ENCODE results near the gene SLC4A11.

The SLC4A11 gene

DNA sequence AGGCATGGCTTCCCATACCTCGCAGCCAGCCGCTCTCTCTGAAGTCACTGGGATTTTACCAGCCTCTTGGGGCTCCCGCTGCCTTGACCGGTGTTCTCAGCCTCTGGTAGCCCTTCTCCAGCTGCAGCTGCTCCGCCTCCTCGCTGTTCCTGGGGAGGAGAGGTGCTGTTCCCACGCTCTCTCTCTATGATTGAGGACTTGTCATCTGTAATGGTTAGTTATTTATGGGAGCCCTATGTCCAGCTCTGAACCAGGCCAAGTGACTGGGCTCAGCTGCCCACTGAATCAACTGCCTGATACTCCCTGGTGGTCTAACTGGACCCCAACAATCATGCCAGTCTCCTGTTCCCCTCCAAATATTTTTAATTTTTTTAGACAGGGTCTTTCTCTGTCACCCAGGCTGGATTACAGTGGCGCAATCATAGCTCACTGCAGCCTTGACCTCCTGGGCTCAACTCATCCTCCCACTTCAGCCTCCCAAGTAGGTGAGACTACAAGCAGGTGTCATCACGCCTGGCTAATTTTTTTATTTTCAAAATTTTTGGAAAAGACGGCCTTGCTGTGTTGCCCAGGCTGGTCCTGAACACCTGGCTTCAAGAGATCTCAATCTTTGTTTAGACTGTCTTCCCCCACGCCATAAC is 4.8 kb upstream of the SLC4A11 start:
- in situ Hi-C loops (cut with MboI; ENCODE audit: low sequenced_read_pairs, unreplicated experiment) = no loop called here
- TF ChIP-seq, protein P1, sequence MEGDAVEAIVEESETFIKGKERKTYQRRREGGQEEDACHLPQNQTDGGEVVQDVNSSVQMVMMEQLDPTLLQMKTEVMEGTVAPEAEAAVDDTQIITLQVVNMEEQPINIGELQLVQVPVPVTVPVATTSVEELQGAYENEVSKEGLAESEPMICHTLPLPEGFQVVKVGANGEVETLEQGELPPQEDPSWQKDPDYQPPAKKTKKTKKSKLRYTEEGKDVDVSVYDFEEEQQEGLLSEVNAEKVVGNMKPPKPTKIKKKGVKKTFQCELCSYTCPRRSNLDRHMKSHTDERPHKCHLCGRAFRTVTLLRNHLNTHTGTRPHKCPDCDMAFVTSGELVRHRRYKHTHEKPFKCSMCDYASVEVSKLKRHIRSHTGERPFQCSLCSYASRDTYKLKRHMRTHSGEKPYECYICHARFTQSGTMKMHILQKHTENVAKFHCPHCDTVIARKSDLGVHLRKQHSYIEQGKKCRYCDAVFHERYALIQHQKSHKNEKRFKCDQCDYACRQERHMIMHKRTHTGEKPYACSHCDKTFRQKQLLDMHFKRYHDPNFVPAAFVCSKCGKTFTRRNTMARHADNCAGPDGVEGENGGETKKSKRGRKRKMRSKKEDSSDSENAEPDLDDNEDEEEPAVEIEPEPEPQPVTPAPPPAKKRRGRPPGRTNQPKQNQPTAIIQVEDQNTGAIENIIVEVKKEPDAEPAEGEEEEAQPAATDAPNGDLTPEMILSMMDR (IDR thresholded peaks at IDR 0.05; ENCODE audit: borderline replicate concordance, control extremely low read depth, extremely low read depth, insufficient read depth, missing control alignments) = no peak
- no peak for DNase-seq (ENCODE audit: low spot score)

DNA sequence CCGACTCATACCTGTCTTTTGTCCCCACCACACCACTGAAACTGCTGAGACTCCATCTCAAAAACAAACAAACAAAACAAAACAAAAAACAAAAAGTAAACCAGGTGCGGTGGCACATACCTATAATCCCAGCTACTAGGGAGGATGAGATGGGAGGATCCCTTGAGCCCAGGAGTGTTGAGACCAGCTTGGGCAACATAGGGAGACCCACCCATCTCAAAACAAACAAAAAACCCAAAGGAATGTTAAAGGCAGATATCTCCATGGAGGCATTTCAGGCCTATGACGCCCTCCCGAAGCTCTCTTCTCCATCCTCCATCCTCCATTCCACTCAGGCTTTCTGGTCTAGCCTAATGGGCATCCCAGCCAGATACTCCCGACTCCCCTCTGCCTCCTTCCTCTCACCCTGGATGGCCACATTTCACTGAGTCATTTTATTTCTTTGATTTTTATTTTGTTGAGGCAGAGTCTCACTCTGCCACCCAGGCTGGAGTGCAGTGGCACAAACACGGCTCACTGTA is 3.2 kb upstream of the SLC4A11 start:
- in situ Hi-C loops (cut with MboI; ENCODE audit: low sequenced_read_pairs, unreplicated experiment) = no loop called here
- TF ChIP-seq, protein P1 (IDR thresholded peaks at IDR 0.05; ENCODE audit: borderline replicate concordance, control extremely low read depth, extremely low read depth, insufficient read depth, missing control alignments) = no peak
- no peak for DNase-seq (ENCODE audit: low spot score)

DNA sequence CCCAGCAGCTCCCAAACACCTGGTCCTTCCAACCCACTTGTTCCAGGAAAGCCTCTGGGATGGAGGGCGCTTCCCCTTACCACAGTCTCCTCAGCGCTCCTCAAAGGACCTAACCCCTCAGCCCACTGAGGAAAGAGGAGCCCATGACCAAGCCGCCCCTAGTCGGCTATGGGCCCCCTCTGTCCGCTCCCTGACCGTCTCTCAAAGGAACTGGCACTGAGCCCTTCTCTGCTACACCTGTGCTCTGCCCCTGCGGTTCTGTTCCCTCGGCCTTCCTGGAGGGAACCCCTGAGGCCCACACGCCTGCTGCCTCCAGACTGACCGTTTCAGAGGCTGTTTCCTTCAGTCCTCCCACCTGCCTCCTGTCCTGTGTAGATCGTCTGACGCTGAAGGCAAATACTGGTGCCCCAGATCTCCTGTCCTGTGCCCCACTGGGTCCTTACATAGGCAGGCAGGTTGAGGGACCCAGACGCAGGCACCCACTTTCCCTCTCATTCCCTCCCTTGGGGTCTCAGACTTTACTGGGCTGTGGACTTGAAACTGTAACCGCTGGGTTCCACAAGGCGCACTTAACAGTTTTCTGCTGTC is 1.9 kb upstream of the SLC4A11 start:
- TF ChIP-seq, protein P1 (IDR thresholded peaks at IDR 0.05; ENCODE audit: borderline replicate concordance, control extremely low read depth, extremely low read depth, insufficient read depth, missing control alignments) = no peak
- in situ Hi-C loops (cut with MboI; ENCODE audit: low sequenced_read_pairs, unreplicated experiment) = no loop called here
- DNase-seq (ENCODE audit: low spot score) = no peak

DNA sequence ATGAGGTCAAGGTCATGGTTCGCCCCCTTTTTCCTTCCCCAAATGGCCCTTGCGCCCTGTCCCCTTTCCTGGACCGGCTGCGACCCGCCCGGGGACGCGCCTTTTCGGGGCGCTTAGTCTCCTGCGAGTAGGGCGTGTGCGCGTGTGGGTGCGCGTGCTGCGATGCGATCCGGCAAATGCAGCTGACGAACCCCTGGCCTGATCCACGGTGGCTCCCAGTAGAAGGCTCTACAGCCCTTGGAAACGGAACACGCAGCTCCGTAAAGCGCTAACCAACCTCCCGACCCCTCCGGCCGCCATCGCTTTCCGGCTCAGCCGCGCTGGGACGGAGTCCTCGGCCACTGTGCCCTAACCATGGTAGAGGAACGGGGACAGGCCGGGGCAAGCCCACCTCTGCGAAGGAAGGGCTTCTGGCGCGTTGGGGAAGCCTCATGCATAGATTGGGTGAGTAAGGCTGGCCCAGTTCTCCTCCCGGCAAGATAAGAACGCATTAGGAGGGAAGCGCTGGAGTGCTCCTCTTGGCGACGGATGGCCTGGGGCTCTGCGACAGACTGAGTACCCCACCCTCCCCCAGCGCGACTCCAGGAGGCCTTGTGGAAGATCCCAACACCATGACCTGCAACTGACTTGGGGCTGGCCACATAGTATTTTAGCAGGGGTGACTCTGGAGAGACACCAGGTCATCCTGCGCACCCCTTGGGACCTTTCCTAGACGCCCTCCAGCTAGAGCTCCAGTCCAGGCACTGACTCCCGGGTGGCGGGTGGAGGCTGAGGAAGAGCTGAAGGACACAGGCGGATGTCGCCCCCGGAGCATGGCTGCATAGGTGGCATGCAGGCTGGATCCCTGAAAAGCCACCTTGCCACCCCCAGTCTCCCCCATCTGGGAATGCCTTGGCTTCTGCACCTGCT is 1.1 kb upstream of the SLC4A11 start:
- TF ChIP-seq, protein P1 (IDR thresholded peaks at IDR 0.05; ENCODE audit: borderline replicate concordance, control extremely low read depth, extremely low read depth, insufficient read depth, missing control alignments) = no peak
- DNase-seq (ENCODE audit: low spot score) = no peak
- in situ Hi-C loops (cut with MboI; ENCODE audit: low sequenced_read_pairs, unreplicated experiment) = no loop called here

DNA sequence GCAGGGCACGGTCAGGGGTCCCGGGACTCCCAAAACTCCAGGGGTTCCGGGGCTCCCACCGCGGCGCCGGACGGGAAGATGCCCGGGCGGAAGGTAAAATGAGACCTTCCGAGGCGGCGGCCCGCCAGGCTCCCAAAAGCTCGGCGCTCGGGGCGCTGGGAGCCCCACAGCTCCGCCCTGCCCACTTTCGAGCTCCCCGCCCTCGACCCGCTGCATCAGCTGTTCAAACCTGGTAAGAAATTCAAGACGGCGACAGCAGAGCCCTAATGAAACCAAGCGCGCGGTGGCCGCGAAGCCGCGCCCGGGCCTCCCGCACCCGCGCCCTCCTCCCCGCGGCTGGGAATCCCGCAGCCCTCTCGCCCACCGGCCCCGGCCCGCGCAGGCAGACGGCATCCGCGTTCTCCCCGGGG is 369 bp downstream of the SLC4A11 start:
- peak; percentile 83 for DNase-seq (ENCODE audit: low spot score)
- in situ Hi-C loops (cut with MboI; ENCODE audit: low sequenced_read_pairs, unreplicated experiment) = no loop called here
- TF ChIP-seq, protein P1 (IDR thresholded peaks at IDR 0.05; ENCODE audit: borderline replicate concordance, control extremely low read depth, extremely low read depth, insufficient read depth, missing control alignments) = no peak

DNA sequence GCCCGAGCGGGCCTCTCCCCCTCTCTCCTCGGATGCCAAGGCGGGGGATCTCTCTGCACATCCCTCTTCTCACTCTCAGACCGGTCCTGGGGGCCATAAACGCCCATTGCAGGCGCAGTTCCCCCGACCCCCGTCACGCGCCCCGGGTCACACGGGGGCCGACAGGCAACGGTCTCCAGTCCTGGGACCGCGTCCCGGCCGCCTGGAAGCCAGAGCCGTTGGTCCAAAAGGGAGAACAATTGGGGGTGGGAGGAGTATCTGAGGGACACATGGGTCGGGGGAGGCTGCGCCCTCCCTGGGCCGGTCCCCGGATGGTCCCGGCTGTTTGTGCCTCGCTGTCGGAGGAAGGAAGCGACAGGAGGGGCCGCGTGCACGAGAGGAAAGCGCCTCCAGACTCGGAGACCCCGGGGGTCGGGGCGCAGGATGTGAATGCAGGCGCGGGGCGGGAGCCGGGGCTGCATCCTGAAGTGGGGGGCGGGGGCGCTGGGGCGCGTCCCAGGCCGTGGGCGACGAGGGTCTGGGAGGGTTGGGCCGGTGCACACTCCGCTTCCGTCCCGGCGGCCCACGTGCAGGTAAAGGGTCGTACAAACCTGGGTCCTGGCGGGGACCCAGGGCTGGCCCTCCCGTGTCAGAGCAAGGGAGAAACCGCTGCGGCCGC is 903 bp downstream of the SLC4A11 start:
- no peak for DNase-seq (ENCODE audit: low spot score)
- in situ Hi-C loops (cut with MboI; ENCODE audit: low sequenced_read_pairs, unreplicated experiment) = no loop called here
- TF ChIP-seq, protein P1 (IDR thresholded peaks at IDR 0.05; ENCODE audit: borderline replicate concordance, control extremely low read depth, extremely low read depth, insufficient read depth, missing control alignments) = no peak
